ENCODE results near the gene MICU1.

DNA sequence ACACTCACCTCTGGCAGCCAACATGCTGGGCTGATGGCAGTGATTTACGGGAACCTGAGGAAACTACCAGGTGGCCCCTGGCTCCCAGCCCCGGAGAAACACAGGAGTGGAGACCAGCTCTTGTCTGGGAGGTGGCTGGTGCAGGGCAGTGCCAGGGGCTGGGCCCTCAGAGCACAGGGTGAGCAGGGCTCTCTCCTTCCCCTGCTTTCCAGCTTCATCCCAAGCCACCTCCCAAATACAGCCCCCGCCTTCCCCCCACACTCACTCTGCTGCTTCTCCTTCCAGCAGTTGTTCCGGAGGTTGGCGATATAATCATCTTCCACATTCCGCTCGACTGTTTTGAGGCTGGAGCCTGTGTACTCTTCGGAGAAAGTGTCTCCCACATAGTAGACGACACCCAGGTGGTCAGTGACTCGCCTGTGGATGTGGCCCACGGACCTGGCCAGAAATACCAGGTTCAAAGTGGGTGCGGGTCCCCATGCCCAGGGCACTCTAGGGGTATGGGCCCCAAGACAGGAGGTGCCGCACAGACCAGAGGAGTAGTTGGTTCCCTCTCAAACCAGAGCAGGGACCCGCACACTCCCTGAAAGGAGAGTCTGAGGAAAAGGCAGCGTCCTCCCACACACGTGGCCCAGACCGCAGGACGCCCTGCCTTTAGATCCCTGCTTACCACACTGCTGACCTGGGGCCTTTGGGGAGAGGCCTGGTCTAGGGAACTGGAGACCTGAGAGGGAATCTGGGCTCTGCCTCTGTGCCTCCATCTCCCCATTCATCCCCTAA, 289.4 kb downstream of the MICU1 start:
- TF ChIP-seq POLR2AphosphoS5 (IDR thresholded peaks at IDR 0.05; ENCODE audit: insufficient read depth, low read depth, low read length) (no peak), FOS (IDR thresholded peaks at IDR 0.05; ENCODE audit: borderline replicate concordance, insufficient read depth, low read length) (no peak), EZH2 (IDR thresholded peaks at IDR 0.05; ENCODE audit: borderline replicate concordance, low read depth, low read length, severe bottlenecking) (no peak), JUN (IDR thresholded peaks at IDR 0.05; ENCODE audit: borderline replicate concordance, insufficient read depth, insufficient read length, low read depth) (no peak), POLR2A (IDR thresholded peaks at IDR 0.05; ENCODE audit: low read depth, low read length) (no peak), MYC (IDR thresholded peaks at IDR 0.05; ENCODE audit: low read depth, low read length) (no peak)
- TF ChIP-seq, protein P1, sequence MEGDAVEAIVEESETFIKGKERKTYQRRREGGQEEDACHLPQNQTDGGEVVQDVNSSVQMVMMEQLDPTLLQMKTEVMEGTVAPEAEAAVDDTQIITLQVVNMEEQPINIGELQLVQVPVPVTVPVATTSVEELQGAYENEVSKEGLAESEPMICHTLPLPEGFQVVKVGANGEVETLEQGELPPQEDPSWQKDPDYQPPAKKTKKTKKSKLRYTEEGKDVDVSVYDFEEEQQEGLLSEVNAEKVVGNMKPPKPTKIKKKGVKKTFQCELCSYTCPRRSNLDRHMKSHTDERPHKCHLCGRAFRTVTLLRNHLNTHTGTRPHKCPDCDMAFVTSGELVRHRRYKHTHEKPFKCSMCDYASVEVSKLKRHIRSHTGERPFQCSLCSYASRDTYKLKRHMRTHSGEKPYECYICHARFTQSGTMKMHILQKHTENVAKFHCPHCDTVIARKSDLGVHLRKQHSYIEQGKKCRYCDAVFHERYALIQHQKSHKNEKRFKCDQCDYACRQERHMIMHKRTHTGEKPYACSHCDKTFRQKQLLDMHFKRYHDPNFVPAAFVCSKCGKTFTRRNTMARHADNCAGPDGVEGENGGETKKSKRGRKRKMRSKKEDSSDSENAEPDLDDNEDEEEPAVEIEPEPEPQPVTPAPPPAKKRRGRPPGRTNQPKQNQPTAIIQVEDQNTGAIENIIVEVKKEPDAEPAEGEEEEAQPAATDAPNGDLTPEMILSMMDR (IDR thresholded peaks at IDR 0.05; ENCODE audit: extremely low read depth in 1 of 2, insufficient read depth in 1 of 2, low read depth in 1 of 2, low read length in 2 of 2): no peak

Data from endothelial cell of umbilical vein (primary cell).